GM21515 (cell line): Measurements from ENCODE around the gene UBE2D4.
"Not testable (repeated sequence)": the region's sequence is repeated elsewhere in the genome, so short reads cannot be mapped to it uniquely, and the experiment has no call there.

Experiments
- ATAC-seq: cut with Tn5 transposase; IDR thresholded peaks from one replicate; pipeline ENCODE4 v1.9.1; 2021; ENCODE audit not compliant: unreplicated experiment

The UBE2D4 gene

DNA sequence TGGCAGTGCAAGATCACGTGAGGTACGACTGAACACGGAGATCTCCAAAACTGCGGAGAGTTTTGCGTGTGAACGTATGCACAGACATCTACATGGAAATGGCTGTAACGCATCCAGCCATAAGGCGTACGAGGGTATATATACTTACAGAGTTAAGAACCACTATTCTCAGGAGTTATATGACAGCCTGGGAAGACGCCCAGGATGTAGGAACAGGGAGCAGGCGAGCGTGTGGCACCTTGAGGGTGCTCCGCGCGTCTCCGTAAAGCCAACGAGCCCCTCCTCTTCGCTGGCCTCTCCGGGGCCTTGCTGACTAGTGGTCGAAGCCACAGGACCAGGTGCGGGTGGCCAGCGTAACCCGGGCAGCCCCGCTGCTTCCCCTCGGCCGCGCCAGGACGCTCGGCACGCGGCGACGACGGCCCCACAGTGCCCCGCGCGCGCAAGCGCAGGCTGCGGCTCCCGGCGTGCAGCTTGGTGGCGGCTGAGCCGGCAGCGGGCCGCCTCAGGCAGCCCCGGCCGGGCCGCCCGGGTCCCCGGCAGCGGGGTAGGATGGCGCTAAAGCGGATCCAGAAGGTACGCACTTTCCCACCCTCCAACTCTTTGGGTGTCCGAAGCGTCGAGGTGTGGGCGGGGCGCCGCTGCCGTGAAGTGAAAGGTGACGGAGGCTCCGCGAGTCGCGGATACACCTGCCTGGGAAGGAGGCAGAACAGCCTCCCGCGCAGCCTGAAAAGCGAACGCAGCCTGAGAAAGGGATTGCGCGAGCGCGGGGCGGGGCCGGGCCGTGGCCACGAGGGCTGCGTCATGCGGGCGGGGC, at the start of gene UBE2D4:
Gene UBE2D4, plus strand, starts transcription at position 453 of the 814 bp plus-strand sequence. Its CDS starts 97 bp downstream, at position 550.
- peak; percentile 89 for ATAC-seq

DNA sequence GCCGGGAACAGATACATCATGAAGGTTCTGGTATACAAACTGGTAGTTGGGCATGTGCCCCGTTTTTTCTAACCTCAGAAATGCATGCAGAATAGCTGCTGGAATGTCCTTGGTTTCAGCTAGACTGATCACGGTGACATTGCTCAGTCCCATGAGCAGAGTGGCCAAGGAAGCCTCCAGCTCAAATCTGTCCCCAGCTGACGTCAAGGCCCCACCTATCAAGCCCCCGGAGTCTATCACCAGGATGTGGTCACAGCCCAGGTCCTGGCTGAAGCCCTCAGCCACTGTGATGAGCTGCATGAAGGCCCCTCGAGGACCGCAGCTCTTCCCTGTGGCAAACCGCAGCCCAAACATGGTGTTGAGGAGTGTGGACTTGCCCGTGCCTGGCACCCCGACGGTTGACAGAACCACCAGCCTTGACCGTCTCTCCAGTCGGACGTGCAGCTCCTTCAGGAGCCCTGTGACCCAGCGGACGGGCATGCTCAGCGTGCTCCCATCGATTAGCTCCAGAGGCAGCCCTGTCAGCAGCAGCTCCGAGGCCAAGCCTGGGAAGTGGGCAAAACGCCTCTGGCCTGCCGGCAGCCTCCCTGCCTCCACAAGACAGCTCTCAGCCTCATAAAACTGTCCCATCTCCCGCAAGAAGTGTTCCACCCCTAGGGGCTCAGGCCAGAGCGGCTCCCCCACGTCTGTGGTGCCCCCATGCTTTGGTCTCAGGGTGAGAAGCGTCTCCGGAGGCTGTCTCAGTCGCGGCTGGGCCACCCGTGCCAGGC, 49.1 kb upstream of the UBE2D4 start:
- ATAC-seq: no peak

DNA sequence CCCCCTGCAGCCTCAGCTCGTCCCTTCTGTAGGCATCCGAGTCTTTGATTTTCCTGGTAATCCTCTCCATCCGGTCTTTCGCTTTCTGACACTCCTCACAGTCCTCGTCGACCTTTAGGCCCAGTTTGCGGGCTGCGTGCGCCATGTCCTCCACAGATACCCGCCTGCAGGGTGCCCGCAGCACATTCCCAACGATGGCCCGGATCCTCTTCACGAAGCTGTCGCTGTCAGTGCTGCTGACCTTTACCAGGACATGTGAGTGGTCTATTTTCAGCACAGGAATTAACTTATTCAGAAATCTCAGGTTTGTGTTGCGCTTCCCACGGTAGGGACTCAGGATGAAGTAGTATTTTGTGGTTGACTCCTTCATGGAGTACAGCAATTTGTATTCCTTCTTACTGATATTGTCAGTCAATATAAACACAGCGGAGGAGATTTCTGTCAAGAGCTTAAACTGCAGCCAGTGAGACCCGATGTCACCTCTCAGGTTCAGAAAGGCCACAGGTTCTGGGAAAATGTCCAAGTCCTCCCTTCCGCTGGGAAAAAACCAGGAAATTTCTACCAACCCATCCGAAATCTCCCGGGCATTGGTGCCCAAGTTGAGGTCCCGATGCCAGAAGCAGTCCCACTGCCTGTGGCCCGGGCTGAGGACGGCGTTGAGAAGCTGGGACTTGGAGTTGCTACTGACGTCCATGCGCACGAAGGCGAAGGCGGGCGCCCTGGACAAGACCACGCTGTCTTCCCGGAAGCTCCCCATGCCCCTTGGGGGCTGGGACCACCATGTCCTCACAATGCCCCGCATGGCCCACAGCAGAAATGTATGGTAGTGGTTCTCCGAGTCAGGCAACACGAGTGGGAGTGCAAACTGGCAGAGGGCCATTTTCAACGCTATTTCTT, 48.0 kb upstream of the UBE2D4 start:
- no peak for ATAC-seq

DNA sequence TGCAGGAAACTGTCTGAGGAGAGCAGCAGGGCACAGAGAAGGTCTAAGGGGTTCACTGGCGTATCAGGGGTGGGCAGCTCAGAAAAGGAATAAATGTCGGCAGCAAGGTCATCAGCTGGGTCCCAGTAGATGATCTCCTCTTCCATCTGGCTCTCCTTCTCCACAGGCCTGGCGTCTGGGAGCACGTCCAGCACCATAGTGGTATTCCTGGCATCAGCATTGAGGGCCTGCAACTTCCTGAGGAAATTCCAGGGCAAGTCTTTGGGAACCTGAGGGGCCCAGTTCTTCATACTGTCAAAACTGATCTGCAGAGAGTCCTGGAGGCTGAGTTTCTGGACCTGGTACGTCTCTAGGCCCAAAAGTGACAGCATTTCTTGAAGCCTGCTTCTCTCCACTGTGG, 47.4 kb upstream of the UBE2D4 start:
- no peak for ATAC-seq

DNA sequence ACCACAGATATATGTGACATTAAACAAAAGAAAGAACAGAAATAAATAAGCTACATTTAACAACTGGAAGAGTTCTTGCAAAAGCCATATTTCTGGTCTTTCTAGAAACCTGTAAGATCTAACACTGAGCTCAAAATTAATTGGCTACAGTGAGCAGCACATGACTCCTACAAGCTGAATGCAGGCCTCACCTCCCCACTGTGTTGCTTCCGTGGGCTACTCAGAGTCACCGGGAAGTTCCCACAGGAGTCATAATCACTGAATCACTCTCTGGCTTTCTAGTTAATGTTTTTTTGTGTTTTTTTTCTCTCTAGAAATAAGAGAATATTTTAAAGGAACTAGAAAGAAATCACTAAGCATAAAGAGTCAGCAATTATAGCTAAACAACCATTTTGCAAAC, 46.8 kb upstream of the UBE2D4 start:
- ATAC-seq: no peak

DNA sequence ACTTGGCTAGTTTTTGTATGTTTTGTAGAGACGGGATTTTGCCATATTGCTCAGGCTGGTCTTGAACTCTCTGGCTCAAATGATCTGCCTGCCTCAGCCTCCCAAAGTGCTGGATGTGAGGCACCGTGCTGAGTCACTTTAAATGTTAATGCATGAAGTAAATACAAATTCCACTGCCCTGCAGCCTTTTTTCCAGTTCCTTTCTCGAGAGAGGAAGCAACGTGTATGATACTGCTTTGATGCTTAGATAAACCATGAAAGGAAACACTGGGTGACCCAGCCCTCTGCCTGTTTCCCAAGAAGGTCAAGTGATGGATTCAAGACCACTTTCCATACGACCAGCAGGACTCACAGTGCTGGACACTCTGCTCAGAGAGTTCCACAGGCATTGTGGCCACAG, 45.6 kb upstream of the UBE2D4 start:
- no peak for ATAC-seq

DNA sequence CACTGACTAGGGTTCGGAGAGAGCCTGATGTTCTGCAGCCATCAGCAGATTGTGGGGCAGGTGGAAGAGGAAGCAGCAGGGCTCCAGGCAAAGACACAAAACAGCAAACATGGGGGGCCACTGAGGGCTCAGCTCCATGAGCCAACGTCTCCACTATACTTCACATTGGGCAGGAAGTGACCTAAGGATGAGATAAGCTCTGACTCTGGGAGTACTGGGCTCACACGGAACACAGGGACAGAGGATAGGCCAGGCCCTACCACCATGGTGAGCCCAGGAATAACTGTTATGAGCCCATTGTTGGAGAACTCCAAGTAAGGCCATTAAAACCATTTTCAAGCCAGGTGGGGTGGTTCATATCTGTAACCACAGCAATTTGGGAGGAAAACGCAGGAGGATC, 42.0 kb upstream of the UBE2D4 start:
- no peak for ATAC-seq

DNA sequence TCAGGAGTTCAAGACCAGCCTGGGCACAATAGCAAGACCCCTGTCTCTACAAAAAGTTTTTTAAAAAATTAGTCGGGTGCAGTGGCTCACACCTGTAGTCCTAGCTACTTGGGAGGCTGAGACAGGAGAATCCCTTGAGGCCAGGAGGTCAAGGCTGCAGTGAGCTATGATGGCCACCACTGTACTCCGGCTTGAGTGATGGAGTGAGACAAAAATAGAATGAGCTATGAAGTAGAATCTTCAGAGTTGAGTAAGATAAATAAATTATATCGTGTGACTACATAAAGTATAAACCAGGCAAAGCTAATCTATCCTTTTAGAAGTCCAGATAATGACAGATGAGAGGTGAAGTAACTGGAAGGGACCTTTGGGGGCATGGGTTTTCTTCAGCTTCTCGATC, 41.6 kb upstream of the UBE2D4 start:
- ATAC-seq: no peak

DNA sequence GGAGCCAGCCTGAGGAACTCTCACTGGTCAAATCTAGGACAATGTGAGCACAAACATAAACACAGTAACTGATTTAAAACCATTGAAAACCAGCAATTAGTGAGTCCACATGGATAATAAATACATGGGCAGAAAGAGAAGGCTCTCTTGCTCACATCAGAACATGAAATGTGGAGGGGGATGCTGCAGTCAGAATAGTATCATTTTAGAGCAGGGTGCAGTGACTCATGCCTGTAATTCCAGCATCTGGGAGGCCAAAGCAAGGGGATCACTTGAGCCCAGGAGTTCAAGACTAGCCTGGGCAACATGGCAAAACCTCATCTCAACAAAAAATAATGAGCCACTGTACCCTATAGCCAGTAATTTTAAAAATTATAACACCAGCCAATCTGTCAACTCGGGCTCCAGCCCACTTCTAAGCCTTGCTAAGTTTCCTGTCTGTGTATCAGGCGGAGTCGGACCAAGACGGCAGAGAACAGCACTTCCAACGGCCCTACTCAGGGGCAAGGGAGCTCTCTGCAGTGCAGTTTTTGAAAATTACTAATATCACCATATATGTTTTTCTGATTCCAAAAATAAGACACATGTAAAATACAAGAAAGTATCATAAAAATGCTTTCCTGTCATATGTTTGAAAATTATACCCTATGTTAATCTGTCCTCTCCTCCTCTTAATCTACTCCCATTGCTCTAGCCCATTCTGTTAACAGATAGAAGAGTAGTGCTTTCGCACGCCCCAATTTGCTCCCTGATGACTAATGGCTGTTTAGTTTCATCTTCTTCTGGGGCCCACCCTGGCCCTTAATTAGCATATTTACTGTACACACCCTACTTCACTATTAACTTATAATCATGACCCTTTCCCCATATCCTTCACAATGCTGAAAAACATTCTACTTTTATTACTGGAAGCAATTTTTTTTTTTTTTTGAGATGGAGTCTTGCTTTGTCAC, 37.0 kb upstream of the UBE2D4 start:
- ATAC-seq: no peak

DNA sequence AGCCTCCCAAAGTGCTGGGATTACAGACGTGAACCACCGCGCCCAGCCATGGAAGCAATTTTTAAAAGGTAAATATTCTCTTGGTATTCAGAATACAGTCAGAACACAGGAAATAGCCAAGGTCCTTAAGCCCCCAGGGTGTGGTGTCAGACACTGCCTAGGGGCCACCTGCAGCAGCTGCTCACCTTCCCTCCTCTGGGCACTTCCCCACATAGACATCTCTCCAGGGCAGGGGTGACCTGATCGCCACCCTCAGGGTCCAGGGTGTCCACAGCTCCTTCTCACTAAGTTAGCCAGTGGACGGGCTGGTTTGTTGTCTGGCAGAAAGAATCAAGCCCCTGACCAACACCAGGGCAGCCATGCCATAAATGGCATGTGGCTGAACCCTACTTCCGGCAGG, 35.8 kb upstream of the UBE2D4 start:
- ATAC-seq: no peak

DNA sequence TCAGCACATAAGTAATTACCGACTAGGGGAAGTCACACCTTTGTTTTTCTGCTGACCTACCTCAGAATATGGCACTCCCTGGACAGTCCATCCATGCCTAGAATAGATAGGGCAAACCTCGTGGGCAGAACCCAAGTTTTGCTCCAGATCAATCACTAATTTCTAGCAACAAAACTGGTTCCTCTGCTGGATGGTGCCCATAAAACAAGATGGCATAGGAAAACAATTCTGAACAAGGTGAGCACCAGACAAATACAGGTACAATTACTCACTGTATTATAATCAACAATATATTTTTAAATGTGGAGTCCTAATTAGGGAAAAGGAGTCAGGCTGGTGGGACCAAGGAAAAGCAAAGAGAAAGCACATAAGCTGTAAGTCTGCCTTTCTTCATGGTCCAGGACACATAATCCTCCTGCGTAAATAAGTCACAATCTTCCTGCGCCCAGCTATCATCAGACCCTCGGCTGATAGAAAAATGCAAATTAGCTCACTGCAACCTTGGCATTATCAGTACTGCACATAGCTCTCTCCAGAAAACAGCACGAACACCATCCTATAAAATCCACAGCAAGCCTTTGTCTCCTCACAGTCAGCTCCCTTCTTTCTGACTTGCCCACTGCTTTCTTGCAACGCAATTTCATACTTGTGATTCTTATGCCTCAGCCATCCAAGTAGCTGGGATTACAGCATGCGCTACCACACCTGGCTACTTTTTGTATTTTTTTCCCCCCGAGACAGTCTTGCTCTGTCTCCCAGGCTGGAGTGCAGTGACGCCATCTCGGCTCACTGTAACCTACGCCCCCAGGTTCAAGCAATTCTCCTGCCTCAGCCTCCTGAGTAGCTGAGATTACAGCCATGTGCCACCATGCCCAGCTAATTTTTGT, 34.9 kb upstream of the UBE2D4 start:
- no peak for ATAC-seq

DNA sequence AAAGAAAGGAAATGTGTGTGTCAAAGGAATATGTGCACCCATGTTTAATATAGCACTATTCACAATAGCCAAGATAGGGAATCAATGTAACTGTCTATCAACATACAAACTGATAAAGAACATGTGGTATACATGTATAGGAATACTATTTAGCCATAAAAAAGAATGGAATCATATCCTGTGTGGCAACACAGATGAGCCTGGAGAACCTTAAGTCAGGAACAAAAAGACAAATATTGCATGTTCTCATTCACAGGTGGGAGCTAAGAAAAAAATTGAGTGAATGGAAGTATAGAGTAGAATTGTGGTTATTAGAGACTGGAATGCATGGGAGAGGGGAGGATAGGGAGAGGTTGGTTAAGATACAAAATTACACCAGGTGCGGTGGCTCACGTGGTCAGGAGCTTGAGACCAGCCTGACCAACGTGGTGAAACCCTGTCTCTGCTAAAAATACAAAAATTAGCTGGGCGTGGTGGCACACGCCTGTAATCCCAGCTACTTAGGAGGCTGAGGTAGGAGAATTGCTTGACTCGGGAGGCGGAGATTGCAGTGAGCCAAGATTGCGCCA, 30.3 kb upstream of the UBE2D4 start:
- no peak for ATAC-seq

DNA sequence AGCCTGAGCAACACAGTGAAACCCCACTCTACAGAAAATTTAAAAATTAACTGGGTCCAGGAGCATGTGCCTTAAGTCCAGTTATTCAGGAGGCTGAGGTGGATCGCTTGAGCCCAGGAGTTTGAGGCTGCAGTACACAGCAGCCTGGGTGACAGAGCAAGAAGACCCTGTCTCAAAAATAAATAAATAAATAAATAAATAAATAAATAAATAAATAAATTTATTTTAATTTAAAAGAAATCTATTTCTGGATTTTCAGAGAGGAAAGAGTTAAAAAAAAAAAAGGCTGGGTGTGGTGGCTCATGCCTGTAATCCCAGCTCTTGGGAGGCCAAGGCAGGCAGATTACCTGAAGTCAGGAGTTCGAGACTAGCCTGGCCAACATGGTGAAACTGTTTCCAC, 27.7 kb upstream of the UBE2D4 start:
- ATAC-seq: not testable (repeated sequence)

DNA sequence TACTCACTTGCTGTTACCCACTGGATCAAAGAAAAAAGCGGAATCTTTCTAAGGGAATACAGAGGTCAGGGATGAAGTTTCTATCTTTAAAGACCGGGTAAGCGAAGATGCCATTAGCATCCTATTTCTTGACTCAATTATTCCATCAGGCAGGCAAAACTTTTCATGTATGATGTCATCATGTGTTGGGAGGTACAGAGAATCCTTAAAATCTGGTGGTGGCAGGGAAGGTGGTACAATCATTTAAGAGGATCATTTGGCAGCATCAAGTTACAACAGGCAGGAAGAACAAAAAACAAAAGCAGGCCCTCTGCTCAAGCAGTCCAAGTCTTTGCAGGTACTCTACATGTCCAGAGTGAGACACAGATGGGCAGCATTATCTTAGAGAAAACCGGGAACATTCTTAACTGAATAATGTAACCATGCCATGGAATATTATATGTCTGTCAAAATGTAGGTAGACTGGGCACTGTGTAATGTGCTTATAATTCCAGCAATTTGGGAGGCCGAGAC, 23.6 kb upstream of the UBE2D4 start:
- no peak for ATAC-seq

DNA sequence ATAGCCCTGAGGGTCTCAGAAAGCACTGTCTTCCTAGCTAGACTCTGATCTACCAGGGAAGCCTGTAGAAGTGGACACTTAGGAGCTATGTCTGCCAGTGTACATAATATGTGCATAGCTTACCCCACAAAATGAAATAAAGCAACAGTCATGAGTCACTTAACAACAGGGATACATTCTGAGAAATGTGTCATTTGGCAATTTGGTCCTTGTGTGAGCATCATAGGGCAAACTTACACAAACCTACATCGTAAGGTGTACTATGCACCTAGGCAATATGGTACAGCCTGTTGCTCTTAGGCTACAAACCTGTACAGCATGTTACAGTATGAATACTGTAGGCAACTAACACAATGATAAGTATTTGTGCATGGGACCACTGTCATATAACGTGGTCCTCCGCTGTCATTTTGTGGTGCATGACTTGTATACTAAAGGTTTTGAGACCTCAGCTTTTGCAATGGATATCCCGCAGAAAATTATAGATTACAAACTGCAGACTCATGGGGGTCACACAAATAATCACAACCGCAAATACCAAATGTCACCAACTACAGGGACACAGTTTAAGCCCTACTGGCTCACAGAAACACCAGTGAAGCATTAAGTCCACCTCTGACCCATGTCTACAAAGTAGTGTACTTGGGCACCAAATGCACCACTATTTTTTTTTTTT, 21.6 kb upstream of the UBE2D4 start:
- no peak for ATAC-seq

DNA sequence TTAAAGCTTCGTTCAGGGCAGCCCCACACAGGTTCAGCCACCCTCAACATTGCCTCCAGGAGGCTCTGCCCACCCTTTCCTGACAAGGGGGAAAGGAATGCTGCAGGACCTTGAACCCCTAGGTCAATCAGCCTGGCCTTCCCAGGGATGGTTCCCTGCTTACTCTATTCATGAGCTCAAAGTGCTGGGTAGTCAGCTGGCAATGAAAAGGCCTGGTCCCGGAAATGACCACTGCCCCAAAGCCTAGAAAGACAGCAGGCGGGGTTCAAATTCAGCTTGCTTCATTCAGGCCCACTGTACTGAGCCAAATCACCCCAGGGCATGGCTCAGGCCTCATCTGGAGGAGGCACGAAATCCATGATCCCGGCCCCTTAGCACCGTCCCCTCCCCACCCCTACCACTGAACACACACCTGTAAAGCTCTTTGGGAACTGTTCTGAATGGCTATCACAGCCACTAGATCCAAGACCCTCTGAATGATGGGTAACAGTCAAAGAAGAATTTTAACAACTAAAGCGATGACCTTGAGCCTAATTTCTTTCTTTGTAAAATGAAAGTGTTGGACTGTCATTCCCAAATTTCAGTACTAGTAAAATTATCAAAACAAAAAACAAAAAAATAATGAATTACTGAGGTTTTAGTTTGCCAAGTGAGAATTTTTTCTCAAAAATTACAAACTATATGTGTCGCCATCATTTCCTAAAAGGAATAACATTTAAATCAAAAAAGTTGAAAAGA, 20.9 kb upstream of the UBE2D4 start:
- ATAC-seq: no peak

DNA sequence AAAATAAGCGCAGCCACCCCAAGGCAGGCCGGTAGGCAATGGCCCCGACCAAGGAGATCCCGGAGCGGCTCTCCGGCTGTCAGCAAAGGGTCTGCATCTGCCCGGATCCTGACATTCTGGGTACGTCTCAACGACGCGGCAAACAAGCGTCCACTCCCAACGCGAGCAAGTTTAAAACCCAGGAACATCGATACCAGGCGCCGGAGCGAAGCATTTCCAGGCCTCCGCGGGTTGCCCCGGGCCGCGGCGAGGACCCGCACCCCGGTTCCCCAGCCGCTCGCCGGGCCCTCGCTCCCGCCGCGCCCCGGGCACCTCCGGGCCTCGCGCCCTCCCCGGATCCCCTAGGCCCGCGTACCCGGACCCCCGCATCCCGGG, 20.3 kb upstream of the UBE2D4 start:
- ATAC-seq: peak; percentile 33
